Muscle of leg (tissue), 11 donors: ENCODE measurements around the gene SMURF2. TPM values are rescaled to one million over a fixed set of nuclear protein-coding genes. Genes with fewer than 3 reads are reported as not detected.

Experiments used
- DNase-seq: peaks from one replicate; pipeline ENCODE4 v3.0.0; 2013
- H3K27ac ChIP-seq: one replicate; pipeline ENCODE4 v1.5.1; 2013; ENCODE audit warnings: mild to moderate bottlenecking, low read length, control low read depth
- H3K27me3 ChIP-seq: one replicate; pipeline ENCODE4 v1.6.1; 2013; ENCODE audit warnings: low read length; ENCODE audit not compliant: control insufficient read depth, insufficient read depth
- H3K36me3 ChIP-seq: one replicate; pipeline ENCODE4 v1.6.1; 2013; ENCODE audit warnings: low read length; ENCODE audit not compliant: control insufficient read depth, insufficient read depth
- H3K4me1 ChIP-seq: one replicate; pipeline ENCODE4 v1.6.1; 2013; ENCODE audit warnings: low read length; ENCODE audit not compliant: control insufficient read depth, insufficient read depth
- H3K4me3 ChIP-seq: one replicate; pipeline ENCODE4 v1.5.1; 2013; ENCODE audit warnings: low read length, control low read depth
- H3K9me3 ChIP-seq: replicated peaks from 2 replicates; pipeline ENCODE4 v1.6.1; 2013; ENCODE audit warnings: low read depth, low read length; ENCODE audit not compliant: control insufficient read depth
- WGBS: methylation state at CpG from one replicate; pipeline ENCODE4 v1.1.5; 2013; ENCODE audit warnings: missing lambda C conversion rate; ENCODE audit not compliant: insufficient coverage; 5-methylcytosine and 5-hydroxymethylcytosine counted together
- polyA plus RNA-seq, 8 donors: library from polyadenylated mRNA; unstranded; fragments of 120-200 nt; gene quantifications; one replicate each; pipeline versions ENCODE4 v1.2.1 to v1.2.3, GENCODE V29; 2013; ENCODE audit warnings: inconsistent platforms in 1 of 8, low replicate concordance in 1 of 8; ENCODE audit not compliant: insufficient read length in 8 of 8, insufficient read depth in 1 of 8
- total RNA-seq: library from RNA; stranded (reverse); fragments of 120-200 nt; gene quantifications from one replicate; pipeline ENCODE4 v1.2.4, GENCODE V29; 2013

The SMURF2 gene
- total and polyA plus RNA-seq, 9 donors = 18.6 to 32.3 (median 24.5) TPM

GRCh38 chr17:64531955-64532371 lies 130.1 kb downstream of the SMURF2 start:
- Histone ChIP-seq H3K4me3 (no peak overlapping the region), H3K27me3 (no peaks in the 10 kb centered on the region), H3K27ac (no peak overlapping the region), H3K4me1 (no peaks in the 10 kb centered on the region), H3K9me3 (no peaks in the 10 kb centered on the region), H3K36me3 (peaks cover 66% of the 10 kb centered on the region)
- WGBS = 64% methylated on average over 2 of the region's 5 CpGs
- peak; percentile 74 for DNase-seq

- no peak overlapping the region for H3K27ac ChIP-seq
- H3K9me3 ChIP-seq = no peaks in the 10 kb centered on the region
- H3K27me3 ChIP-seq = no peaks in the 10 kb centered on the region
- no peak for DNase-seq
- WGBS = 100% methylated on average over 1 of the region's 5 CpGs
- H3K36me3 ChIP-seq = peaks cover 62% of the 10 kb centered on the region
- no peaks in the 10 kb centered on the region for H3K4me1 ChIP-seq
- H3K4me3 ChIP-seq = no peak overlapping the region
Measured at GRCh38 chr17:64529221-64529620, 132.9 kb downstream of the SMURF2 start.

- Histone ChIP-seq H3K36me3 (peaks cover 59% of the 10 kb centered on the region), H3K27me3 (no peaks in the 10 kb centered on the region), H3K9me3 (no peaks in the 10 kb centered on the region), H3K27ac (no peak overlapping the region), H3K4me1 (no peaks in the 10 kb centered on the region), H3K4me3 (no peak overlapping the region)
- no peak for DNase-seq
- 91% methylated on average over 2 of the region's 2 CpGs for WGBS
Measured at GRCh38 chr17:64527914-64528313, 134.2 kb downstream of the SMURF2 start.

- Histone ChIP-seq H3K4me1 (no peaks in the 10 kb centered on the region), H3K4me3 (no peak overlapping the region), H3K27me3 (no peaks in the 10 kb centered on the region), H3K27ac (no peak overlapping the region), H3K36me3 (peaks cover 60% of the 10 kb centered on the region), H3K9me3 (no peaks in the 10 kb centered on the region)
- no CpG with 5 or more reads among the region's 6 CpGs for WGBS
- no peak for DNase-seq
Measured at GRCh38 chr17:64520359-64520758, 141.7 kb downstream of the SMURF2 start.

DNA sequence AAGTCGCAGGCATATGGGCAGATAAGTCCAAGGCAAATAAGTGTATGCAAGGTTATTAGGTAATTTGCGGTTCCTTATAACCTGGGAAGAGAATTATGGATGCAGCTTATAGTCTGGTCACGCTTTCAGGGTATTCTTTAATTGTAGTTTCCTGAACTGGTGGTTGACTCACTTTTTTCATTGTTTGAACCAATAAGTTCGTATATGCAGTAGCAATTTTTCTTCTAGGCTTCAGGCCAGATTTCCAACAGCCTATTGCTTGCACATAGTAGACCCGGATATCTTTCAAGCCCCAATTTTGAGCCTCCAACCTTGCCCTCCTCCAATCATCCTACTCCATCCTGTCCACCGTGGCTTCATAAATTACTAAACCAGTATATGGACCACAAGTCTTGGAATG lies 142.5 kb downstream of the SMURF2 start:
- Histone ChIP-seq H3K27me3 (no peaks in the 10 kb centered on the region), H3K36me3 (peaks cover 61% of the 10 kb centered on the region), H3K4me3 (no peak overlapping the region), H3K4me1 (no peaks in the 10 kb centered on the region), H3K27ac (no peak overlapping the region), H3K9me3 (no peaks in the 10 kb centered on the region)
- 92% methylated on average over 4 of the region's 6 CpGs for WGBS
- DNase-seq = no peak

DNA sequence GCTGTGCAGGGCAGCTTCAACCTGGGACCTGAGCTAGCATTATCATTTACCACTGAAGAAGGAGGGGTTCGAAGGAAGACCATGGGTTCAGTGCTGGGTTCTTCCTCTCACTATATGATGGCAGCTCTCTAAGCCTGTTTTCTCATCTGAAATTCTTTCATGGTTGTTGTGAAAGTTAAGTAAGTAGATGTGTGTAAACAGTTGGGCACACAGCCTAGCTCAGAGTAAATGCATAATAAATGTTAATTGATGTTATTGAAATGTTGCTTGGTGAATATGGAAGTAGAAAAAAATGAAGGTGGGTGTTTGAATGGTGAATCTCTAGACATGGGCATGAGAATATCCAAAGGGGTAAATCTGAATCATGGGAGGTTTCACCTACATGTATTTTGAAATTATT lies 146.3 kb downstream of the SMURF2 start:
- WGBS = no CpG with 5 or more reads among the region's 1 CpG
- Histone ChIP-seq H3K27ac (no peak overlapping the region), H3K4me1 (no peaks in the 10 kb centered on the region), H3K4me3 (no peak overlapping the region), H3K27me3 (no peaks in the 10 kb centered on the region), H3K36me3 (peaks cover 57% of the 10 kb centered on the region), H3K9me3 (no peaks in the 10 kb centered on the region)
- DNase-seq = no peak

GRCh38 chr17:64515419-64515818 lies 146.7 kb downstream of the SMURF2 start:
- 90% methylated on average over 1 of the region's 2 CpGs for WGBS
- peaks cover 56% of the 10 kb centered on the region for H3K36me3 ChIP-seq

DNA sequence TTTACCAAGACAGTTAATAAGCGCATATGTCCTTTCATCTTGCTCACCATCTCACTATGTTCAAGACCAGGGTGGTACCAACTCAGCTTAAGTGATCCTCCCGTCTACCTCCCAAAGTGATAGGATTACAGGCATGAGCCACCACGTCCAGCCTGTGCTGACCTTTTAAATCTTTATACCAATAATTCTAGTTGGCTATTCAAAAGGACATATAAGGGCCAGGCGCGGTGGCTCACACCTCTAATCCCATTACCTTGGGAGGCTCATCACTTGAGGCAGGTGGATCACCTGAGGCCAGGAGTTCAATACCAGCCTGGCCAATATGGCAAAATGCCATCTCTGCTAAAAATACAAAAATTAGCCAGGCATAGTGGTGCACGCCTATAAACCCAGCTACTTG lies 152.9 kb downstream of the SMURF2 start:
- DNase-seq = no peak
- WGBS = 74% methylated on average over 4 of the region's 6 CpGs
- Histone ChIP-seq H3K36me3 (peaks cover 33% of the 10 kb centered on the region), H3K27me3 (peaks cover 3% of the 10 kb centered on the region), H3K9me3 (no peaks in the 10 kb centered on the region), H3K4me3 (no peak overlapping the region), H3K27ac (no peak overlapping the region), H3K4me1 (peaks cover 10% of the 10 kb centered on the region)

More at GRCh38 chr17:64515419-64515818, 146.7 kb downstream of the SMURF2 start:
- Histone ChIP-seq H3K4me3 (no peak overlapping the region), H3K9me3 (no peaks in the 10 kb centered on the region), H3K4me1 (no peaks in the 10 kb centered on the region), H3K27ac (no peak overlapping the region), H3K27me3 (no peaks in the 10 kb centered on the region)
- no peak for DNase-seq

DNA sequence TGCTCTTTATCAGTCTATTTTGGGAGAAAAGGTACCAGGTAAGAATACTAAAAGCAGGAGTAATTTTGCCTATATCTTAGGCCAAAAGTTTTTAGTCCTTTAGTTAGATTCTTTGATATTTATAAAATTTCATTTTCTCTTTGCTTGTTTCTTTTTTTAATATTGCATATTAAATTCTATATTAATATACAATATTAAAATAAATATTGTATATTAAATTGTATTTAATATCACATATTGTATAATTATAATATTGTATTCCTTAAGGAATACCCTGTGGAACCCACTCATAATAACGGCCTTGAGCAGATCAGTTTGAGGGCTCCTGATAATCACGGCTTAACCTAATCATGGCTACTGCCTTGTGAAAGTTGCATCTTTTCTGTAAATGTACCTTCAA lies 153.4 kb downstream of the SMURF2 start:
- H3K4me1 ChIP-seq = peaks cover 15% of the 10 kb centered on the region
- H3K4me3 ChIP-seq = no peak overlapping the region
- WGBS = 100% methylated on average over 2 of the region's 2 CpGs
- no peak overlapping the region for H3K27ac ChIP-seq
- H3K9me3 ChIP-seq = no peaks in the 10 kb centered on the region
- H3K36me3 ChIP-seq = peaks cover 38% of the 10 kb centered on the region
- peaks cover 3% of the 10 kb centered on the region for H3K27me3 ChIP-seq
- no peak for DNase-seq

- peak overlapping the region; percentile 100 for H3K27ac ChIP-seq
- no peaks in the 10 kb centered on the region for H3K9me3 ChIP-seq
- H3K36me3 ChIP-seq = peaks cover 42% of the 10 kb centered on the region
- peaks cover 3% of the 10 kb centered on the region for H3K27me3 ChIP-seq
- peaks cover 18% of the 10 kb centered on the region for H3K4me1 ChIP-seq
- 0% methylated on average over 2 of the region's 13 CpGs for WGBS
- H3K4me3 ChIP-seq = peak overlapping the region; percentile 100
- DNase-seq = peak; percentile 92
Measured at GRCh38 chr17:64507413-64507782, 154.7 kb downstream of the SMURF2 start.
